WTC11 (cell line): ENCODE data around the gene RSPO3. TPM values are rescaled to one million over a fixed set of nuclear protein-coding genes. Genes with fewer than 3 reads are reported as not detected.

Experiments used
- ATAC-seq: fragments of 200-7000 bp; cut with Tn5 transposase; 2 replicates; pipeline ENCODE4 v1.10.0; 2021; ENCODE audit warnings: mild to moderate bottlenecking, moderate library complexity
- CTCF ChIA-PET: fragments of 300-600 bp; sonication (Branson Sonifier 250); formaldehyde crosslinking; loops from one replicate; lab custom pipeline; 2021; ENCODE audit warnings: antibody characterized with exemption; lab: Charles Lee
- POLR2A ChIA-PET: fragments of 350-600 bp; sonication (Branson Sonifier 250); formaldehyde crosslinking; loops from one replicate; lab custom pipeline; 2021; ENCODE audit warnings: antibody characterized with exemption; lab: Charles Lee
- DNase-seq: peaks from one replicate; pipeline ENCODE4 v3.0.0; 2021; ENCODE audit warnings: low spot score
- H3K27ac Mint-ChIP-seq: 2 replicates; pipeline ENCODE4 v1.8.0; 2021; ENCODE audit warnings: mixed read lengths
- H3K27me3 Mint-ChIP-seq: 2 replicates; pipeline ENCODE4 v1.8.0; 2021; ENCODE audit warnings: low read depth, mild to moderate bottlenecking, moderate library complexity, mixed read lengths
- H3K36me3 Mint-ChIP-seq: 2 replicates; pipeline ENCODE4 v1.8.0; 2021; ENCODE audit warnings: mixed read lengths
- H3K4me1 Mint-ChIP-seq: 2 replicates; pipeline ENCODE4 v1.8.0; 2022; ENCODE audit warnings: mixed read lengths
- H3K4me3 Mint-ChIP-seq: 2 replicates; pipeline ENCODE4 v1.8.0; 2021; ENCODE audit warnings: mild to moderate bottlenecking, moderate library complexity, mixed read lengths
- H3K9me3 Mint-ChIP-seq: 2 replicates; pipeline ENCODE4 v1.8.0; 2021; ENCODE audit warnings: mixed read lengths
- CBFB ChIP-seq: sonication (generic); formaldehyde crosslinking; IDR thresholded peaks from 2 replicates; pipeline ENCODE4 v1.8.1; 2022; ENCODE audit warnings: mild to moderate bottlenecking, low read depth, missing genetic modification reagents
- CREB1 ChIP-seq: sonication (generic); formaldehyde crosslinking; IDR thresholded peaks from 2 replicates; pipeline ENCODE4 v1.8.0; 2023; ENCODE audit warnings: mild to moderate bottlenecking, missing genetic modification reagents
- CREM ChIP-seq: sonication (generic); formaldehyde crosslinking; IDR thresholded peaks from 2 replicates; pipeline ENCODE4 v1.8.1; 2022; ENCODE audit warnings: mild to moderate bottlenecking, missing genetic modification reagents, moderate library complexity
- ELF4 ChIP-seq: sonication (generic); formaldehyde crosslinking; IDR thresholded peaks from 2 replicates; pipeline ENCODE4 v1.8.1; 2022; ENCODE audit warnings: low read depth, mild to moderate bottlenecking, moderate library complexity, missing genetic modification reagents
- EMX1 ChIP-seq: fragments of 250-450 bp; sonication (Bioruptor Pico); IDR thresholded peaks from 2 replicates; pipeline ENCODE4 v1.8.0; 2021; ENCODE audit warnings: mild to moderate bottlenecking
- FOXK1 ChIP-seq: sonication (generic); formaldehyde crosslinking; IDR thresholded peaks from 2 replicates; pipeline ENCODE4 v1.8.0; 2022; ENCODE audit warnings: mild to moderate bottlenecking, moderate library complexity, missing genetic modification reagents
- GTF2I ChIP-seq: fragments of 250-450 bp; sonication (Bioruptor Pico); conservative IDR thresholded peaks from 2 replicates; pipeline ENCODE4 v1.4.0; 2021; ENCODE audit warnings: mild to moderate bottlenecking
- JAZF1 ChIP-seq: fragments of 250-450 bp; sonication (Bioruptor Pico); IDR thresholded peaks from 2 replicates; pipeline ENCODE4 v1.9.0; 2021; ENCODE audit warnings: moderate library complexity, mild to moderate bottlenecking, inconsistent platforms
- MYBL2 ChIP-seq: sonication (generic); formaldehyde crosslinking; IDR thresholded peaks from 2 replicates; pipeline ENCODE4 v1.8.1; 2023; ENCODE audit warnings: mild to moderate bottlenecking, moderate library complexity, missing genetic modification reagents
- NFATC4 ChIP-seq: fragments of 250-450 bp; sonication (Bioruptor Pico); IDR thresholded peaks from 2 replicates; pipeline ENCODE4 v1.9.0; 2021; ENCODE audit warnings: mild to moderate bottlenecking
- OVOL2 ChIP-seq: fragments of 250-450 bp; sonication (Bioruptor Pico); IDR thresholded peaks from 2 replicates; pipeline ENCODE4 v1.9.0; 2021; ENCODE audit warnings: mild to moderate bottlenecking, borderline replicate concordance
- PRRX2 ChIP-seq: fragments of 250-450 bp; sonication (Bioruptor Pico); IDR thresholded peaks from 2 replicates; pipeline ENCODE4 v1.8.0; 2021; ENCODE audit warnings: mild to moderate bottlenecking
- RELA ChIP-seq: sonication (generic); formaldehyde crosslinking; IDR thresholded peaks from 2 replicates; pipeline ENCODE4 v1.8.1; 2022; ENCODE audit warnings: missing genetic modification reagents, mild to moderate bottlenecking, borderline replicate concordance
- SMAD3 ChIP-seq: sonication (generic); formaldehyde crosslinking; IDR thresholded peaks from 2 replicates; pipeline ENCODE4 v1.8.0; 2022; ENCODE audit warnings: missing genetic modification reagents, mild to moderate bottlenecking, borderline replicate concordance
- ZNF317 ChIP-seq: sonication (generic); formaldehyde crosslinking; IDR thresholded peaks from 2 replicates; pipeline ENCODE4 v1.8.1; 2023; ENCODE audit warnings: low read depth, mild to moderate bottlenecking, moderate library complexity, missing genetic modification reagents, borderline replicate concordance
- total RNA-seq: library from RNA; stranded (reverse); gene quantifications from 3 replicates; pipeline ENCODE4 v1.2.3, GENCODE V29; 2021
- TF ChIP-seq, protein P1 (sequence below): sonication (generic); formaldehyde crosslinking; IDR thresholded peaks from 2 replicates; pipeline ENCODE4 v1.8.1; 2023; ENCODE audit warnings: mild to moderate bottlenecking, missing genetic modification reagents, moderate library complexity
- TF ChIP-seq, protein P2 (sequence below): fragments of 250-450 bp; sonication (Bioruptor Pico); IDR thresholded peaks from 2 replicates; pipeline ENCODE4 v1.9.0; 2021; ENCODE audit warnings: moderate library complexity, mild to moderate bottlenecking, inconsistent platforms, borderline replicate concordance
- TF ChIP-seq, protein P3 (sequence below): sonication (generic); formaldehyde crosslinking; conservative IDR thresholded peaks from 2 replicates; pipeline ENCODE4 v1.8.1; 2023; ENCODE audit warnings: mild to moderate bottlenecking, low read depth, missing genetic modification reagents, moderate library complexity
- TF ChIP-seq, protein P4 (sequence below): sonication (generic); formaldehyde crosslinking; IDR thresholded peaks from 2 replicates; pipeline ENCODE4 v1.8.1; 2022; ENCODE audit warnings: mild to moderate bottlenecking, moderate library complexity, missing genetic modification reagents
- TF ChIP-seq, protein P5 (sequence below): sonication (generic); formaldehyde crosslinking; IDR thresholded peaks from 2 replicates; pipeline ENCODE4 v1.8.1; 2023; ENCODE audit warnings: mild to moderate bottlenecking, missing genetic modification reagents, moderate library complexity
- TF ChIP-seq, protein P6 (sequence below): sonication (generic); formaldehyde crosslinking; IDR thresholded peaks from 2 replicates; pipeline ENCODE4 v1.8.0; 2022; ENCODE audit warnings: missing genetic modification reagents

The RSPO3 gene
- total RNA-seq, 1 experiment from 2014 or later: not detected

DNA sequence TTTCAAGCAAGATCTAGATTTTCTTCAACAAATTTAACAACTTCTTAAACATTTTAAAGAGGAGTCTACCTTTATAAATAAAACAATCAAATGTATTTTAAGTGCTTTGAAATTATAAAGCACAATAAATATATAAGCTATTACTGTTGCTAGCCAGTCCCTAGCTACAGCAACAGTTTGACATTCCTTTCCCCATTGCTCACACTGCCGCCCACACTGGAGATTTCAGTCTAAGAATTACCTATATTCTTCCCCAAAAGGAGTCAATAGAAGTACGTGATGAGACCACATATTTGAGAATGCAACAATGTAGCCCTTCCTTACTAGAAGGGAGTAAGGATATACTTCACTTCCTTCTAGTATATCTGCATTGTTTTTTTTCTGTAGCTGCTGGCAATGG, 82.8 kb downstream of the RSPO3 start (continued):
- TF ChIP-seq, protein P1, sequence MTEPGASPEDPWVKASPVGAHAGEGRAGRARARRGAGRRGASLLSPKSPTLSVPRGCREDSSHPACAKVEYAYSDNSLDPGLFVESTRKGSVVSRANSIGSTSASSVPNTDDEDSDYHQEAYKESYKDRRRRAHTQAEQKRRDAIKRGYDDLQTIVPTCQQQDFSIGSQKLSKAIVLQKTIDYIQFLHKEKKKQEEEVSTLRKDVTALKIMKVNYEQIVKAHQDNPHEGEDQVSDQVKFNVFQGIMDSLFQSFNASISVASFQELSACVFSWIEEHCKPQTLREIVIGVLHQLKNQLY: no peak
- TF ChIP-seq CREB1 (CRISPR knock-in tag) (no peak), MYBL2 (no peak), ELF4 (no peak), CREM (CRISPR knock-in tag) (no peak)
- TF ChIP-seq, protein P2, sequence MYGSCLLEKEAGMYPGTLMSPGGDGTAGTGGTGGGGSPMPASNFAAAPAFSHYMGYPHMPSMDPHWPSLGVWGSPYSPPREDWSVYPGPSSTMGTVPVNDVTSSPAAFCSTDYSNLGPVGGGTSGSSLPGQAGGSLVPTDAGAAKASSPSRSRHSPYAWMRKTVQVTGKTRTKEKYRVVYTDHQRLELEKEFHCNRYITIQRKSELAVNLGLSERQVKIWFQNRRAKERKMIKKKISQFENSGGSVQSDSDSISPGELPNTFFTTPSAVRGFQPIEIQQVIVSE (CRISPR knock-in tag): no peak

DNA sequence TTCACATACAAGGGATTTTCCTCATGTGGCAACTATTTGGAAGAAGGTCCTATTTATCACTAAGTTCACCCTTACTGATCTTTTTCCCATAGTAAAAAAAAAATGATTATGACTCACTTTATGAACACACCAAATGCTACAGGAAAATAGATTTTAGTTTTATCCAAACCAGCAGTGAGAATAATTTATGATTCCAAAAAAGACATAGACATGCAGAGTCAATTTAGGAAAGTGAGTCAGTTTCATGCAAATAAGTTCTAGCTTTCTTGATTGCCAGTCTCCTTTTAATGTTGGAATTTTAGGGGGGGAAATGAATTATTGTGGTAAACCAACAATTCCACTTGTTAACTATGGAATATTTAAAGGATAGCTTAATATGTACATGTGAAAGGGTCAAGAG, 84.2 kb downstream of the RSPO3 start:
- CTCF ChIA-PET: no interaction called here
- no peak overlapping the region for H3K4me3 Mint-ChIP-seq
- ATAC-seq: no peak
- H3K4me1 Mint-ChIP-seq: 0 out of 2 replicates have a peak, but pooled peaks cover 3% of the 10 kb centered on the region
- no peaks in the 10 kb centered on the region for H3K9me3 Mint-ChIP-seq
- POLR2A ChIA-PET: interaction anchor here (0.6 kb wide), 1 partner anchor 212 kb away, joined by 3 read pairs; no protein-coding TSS in a partner anchor
- no peak for DNase-seq
- no peaks in the 10 kb centered on the region for H3K36me3 Mint-ChIP-seq
- no peaks in the 10 kb centered on the region for H3K27me3 Mint-ChIP-seq
- TF ChIP-seq, protein P3, sequence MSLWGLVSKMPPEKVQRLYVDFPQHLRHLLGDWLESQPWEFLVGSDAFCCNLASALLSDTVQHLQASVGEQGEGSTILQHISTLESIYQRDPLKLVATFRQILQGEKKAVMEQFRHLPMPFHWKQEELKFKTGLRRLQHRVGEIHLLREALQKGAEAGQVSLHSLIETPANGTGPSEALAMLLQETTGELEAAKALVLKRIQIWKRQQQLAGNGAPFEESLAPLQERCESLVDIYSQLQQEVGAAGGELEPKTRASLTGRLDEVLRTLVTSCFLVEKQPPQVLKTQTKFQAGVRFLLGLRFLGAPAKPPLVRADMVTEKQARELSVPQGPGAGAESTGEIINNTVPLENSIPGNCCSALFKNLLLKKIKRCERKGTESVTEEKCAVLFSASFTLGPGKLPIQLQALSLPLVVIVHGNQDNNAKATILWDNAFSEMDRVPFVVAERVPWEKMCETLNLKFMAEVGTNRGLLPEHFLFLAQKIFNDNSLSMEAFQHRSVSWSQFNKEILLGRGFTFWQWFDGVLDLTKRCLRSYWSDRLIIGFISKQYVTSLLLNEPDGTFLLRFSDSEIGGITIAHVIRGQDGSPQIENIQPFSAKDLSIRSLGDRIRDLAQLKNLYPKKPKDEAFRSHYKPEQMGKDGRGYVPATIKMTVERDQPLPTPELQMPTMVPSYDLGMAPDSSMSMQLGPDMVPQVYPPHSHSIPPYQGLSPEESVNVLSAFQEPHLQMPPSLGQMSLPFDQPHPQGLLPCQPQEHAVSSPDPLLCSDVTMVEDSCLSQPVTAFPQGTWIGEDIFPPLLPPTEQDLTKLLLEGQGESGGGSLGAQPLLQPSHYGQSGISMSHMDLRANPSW (CRISPR knock-in tag): no peak
- TF ChIP-seq, protein P4, sequence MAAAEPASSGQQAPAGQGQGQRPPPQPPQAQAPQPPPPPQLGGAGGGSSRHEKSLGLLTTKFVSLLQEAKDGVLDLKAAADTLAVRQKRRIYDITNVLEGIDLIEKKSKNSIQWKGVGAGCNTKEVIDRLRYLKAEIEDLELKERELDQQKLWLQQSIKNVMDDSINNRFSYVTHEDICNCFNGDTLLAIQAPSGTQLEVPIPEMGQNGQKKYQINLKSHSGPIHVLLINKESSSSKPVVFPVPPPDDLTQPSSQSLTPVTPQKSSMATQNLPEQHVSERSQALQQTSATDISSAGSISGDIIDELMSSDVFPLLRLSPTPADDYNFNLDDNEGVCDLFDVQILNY (CRISPR knock-in tag): no peak
- TF ChIP-seq RELA (CRISPR knock-in tag): no peak
- TF ChIP-seq NFATC4 (CRISPR knock-in tag): no peak
- no peak for TF ChIP-seq OVOL2 (CRISPR knock-in tag)
- TF ChIP-seq ZNF317 (CRISPR knock-in tag): no peak
- no peak for TF ChIP-seq PRRX2 (CRISPR knock-in tag)
- TF ChIP-seq EMX1 (CRISPR knock-in tag): no peak
- TF ChIP-seq, protein P5, sequence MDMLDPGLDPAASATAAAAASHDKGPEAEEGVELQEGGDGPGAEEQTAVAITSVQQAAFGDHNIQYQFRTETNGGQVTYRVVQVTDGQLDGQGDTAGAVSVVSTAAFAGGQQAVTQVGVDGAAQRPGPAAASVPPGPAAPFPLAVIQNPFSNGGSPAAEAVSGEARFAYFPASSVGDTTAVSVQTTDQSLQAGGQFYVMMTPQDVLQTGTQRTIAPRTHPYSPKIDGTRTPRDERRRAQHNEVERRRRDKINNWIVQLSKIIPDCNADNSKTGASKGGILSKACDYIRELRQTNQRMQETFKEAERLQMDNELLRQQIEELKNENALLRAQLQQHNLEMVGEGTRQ (CRISPR knock-in tag): no peak
- no peak for TF ChIP-seq ELF4
- no peak for TF ChIP-seq CBFB
- TF ChIP-seq SMAD3: no peak
- TF ChIP-seq FOXK1 (CRISPR knock-in tag): no peak
- TF ChIP-seq, protein P6, sequence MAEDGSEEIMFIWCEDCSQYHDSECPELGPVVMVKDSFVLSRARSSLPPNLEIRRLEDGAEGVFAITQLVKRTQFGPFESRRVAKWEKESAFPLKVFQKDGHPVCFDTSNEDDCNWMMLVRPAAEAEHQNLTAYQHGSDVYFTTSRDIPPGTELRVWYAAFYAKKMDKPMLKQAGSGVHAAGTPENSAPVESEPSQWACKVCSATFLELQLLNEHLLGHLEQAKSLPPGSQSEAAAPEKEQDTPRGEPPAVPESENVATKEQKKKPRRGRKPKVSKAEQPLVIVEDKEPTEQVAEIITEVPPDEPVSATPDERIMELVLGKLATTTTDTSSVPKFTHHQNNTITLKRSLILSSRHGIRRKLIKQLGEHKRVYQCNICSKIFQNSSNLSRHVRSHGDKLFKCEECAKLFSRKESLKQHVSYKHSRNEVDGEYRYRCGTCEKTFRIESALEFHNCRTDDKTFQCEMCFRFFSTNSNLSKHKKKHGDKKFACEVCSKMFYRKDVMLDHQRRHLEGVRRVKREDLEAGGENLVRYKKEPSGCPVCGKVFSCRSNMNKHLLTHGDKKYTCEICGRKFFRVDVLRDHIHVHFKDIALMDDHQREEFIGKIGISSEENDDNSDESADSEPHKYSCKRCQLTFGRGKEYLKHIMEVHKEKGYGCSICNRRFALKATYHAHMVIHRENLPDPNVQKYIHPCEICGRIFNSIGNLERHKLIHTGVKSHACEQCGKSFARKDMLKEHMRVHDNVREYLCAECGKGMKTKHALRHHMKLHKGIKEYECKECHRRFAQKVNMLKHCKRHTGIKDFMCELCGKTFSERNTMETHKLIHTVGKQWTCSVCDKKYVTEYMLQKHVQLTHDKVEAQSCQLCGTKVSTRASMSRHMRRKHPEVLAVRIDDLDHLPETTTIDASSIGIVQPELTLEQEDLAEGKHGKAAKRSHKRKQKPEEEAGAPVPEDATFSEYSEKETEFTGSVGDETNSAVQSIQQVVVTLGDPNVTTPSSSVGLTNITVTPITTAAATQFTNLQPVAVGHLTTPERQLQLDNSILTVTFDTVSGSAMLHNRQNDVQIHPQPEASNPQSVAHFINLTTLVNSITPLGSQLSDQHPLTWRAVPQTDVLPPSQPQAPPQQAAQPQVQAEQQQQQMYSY (CRISPR knock-in tag): no peak
- TF ChIP-seq GTF2I: no peak
- no peak for TF ChIP-seq JAZF1 (CRISPR knock-in tag)
- H3K27ac Mint-ChIP-seq: no peak overlapping the region
